T-helper 17 cell (primary cell): ENCODE data around the gene CROCC2. TPM values are rescaled to one million over a fixed set of nuclear protein-coding genes. Genes with fewer than 3 reads are reported as not detected.

Experiments used
- ATAC-seq: fragments of 150-1000 bp; cut with Tn5 transposase; 2 replicates; pipeline ENCODE4 v1.10.0; 2021; ENCODE audit warnings: mild to moderate bottlenecking, moderate library complexity
- DNase-seq, 3 donors: peaks; one replicate each; pipeline versions ENCODE4 v3.0.0 to v3.0.0-alpha.2; 2020 to 2021
- H3K9me3 ChIP-seq: one replicate; pipeline ENCODE4 v1.7.0; 2013; ENCODE audit warnings: low read length, mild to moderate bottlenecking; ENCODE audit not compliant: control insufficient read depth, poor library complexity, severe bottlenecking
- H3K27ac Mint-ChIP-seq: one replicate; pipeline ENCODE4 v1.8.0; 2022; ENCODE audit warnings: mild to moderate bottlenecking, moderate library complexity, mixed read lengths
- H3K27me3 Mint-ChIP-seq: one replicate; pipeline ENCODE4 v1.8.0; 2022; ENCODE audit warnings: mixed read lengths
- H3K36me3 Mint-ChIP-seq: one replicate; pipeline ENCODE4 v1.8.0; 2022; ENCODE audit warnings: low read depth, mixed read lengths
- H3K4me1 Mint-ChIP-seq: one replicate; pipeline ENCODE4 v1.8.0; 2022; ENCODE audit warnings: mild to moderate bottlenecking, mixed read lengths
- H3K4me3 Mint-ChIP-seq: one replicate; pipeline ENCODE4 v1.8.0; 2022; ENCODE audit warnings: mild to moderate bottlenecking, moderate library complexity, mixed read lengths
- total RNA-seq, 4 donors: library from RNA in 2 of 4; stranded (reverse) in 2 of 4; gene quantifications; one replicate each; pipeline ENCODE4 v1.2.3 and lab custom pipeline; 2022 to 2026

CROCC2 gene
- total RNA-seq, 2 donors from 2014 or later: not detected

DNA sequence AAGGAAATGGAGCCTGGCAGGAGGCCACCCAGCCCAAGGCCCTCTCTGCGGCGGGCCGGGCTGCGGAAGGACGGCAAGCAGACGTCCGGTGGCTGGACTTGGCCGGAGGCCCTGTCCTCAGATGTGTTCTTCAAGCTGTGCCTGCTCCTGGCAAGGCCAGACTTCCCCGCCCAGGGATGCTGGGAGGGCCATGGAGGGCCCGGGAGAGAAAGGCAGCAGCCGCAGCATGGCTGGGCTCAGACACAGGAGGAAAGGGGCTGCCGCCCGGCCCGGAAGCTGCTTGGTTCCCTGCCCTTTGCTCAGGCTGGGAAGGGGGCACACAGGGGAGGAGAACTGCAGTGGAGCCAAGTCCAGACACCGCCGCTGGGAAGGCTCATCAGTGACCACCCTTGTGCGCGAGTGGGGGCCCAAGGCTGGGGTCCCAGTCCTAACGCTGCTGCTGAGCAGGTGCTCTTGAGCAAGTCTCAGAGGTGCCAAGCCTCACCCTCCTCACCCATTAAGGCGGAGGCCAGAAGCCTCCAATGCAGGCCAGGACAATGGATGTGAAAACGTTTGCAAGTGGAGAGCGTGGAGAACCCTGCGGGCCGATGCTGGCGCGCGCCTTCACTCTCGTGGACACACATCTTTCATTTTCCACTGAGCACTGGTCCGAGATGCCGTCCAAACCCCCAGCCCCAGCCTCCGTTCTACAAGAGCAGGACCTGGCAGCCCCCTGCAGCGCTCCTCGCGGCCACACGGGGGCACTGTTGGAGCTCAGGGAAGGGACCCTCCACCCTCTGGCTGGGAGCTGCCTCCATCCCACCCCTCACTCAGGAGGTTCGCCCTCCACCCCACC lies 7.9 kb downstream of the CROCC2 start:
- H3K27ac Mint-ChIP-seq: no peak overlapping the region
- H3K36me3 Mint-ChIP-seq: no peaks in the 10 kb centered on the region
- H3K4me1 Mint-ChIP-seq: no peaks in the 10 kb centered on the region
- no peaks in the 10 kb centered on the region for H3K9me3 ChIP-seq
- no peak overlapping the region for H3K4me3 Mint-ChIP-seq
- ATAC-seq: peak; percentile 64
- DNase-seq: peak; percentile 44 to 62 (median 50)
- H3K27me3 Mint-ChIP-seq: peaks cover 55% of the 10 kb centered on the region

DNA sequence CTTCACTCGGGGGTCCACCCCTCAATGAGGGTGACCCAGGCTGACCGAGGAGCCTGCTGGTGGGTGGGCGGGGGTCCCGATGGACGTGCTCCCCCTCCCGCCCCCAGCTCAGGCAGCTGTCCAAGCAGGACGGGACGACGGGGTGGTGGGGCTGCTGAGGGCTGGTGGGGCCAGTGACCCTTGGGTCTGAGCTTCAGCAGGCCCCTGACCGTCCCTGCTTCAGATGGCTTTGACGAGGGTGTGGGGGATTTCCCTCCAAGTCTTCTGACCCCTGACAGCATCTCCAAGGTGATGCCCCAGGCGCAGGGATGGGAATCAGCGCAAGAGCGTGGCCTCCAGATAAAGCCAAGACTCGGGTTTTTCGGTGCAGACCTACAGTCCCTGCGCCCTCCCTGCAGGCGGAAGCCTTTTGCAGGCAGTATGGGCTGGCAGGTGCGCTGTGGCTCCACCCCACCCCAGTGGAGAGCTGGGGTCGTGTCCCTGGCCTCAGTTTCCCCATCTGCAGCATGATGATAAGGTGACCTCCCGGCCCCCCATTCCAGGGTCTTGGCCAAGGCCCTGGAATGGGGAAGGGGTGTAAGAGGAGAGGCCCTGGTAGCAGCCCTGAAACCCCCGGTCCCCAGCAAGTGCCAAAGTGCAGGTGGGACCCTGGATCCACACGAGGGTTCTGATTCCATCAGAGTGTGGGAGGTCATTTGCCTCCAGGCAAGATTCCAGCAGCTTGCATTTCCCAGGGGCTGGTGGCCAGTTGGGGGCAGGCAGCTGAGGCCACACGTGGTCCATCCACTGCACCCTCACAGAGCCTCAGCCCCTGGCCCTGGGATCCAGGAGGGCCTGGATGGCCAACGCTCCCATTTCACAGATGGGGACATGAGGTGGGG lies 8.7 kb downstream of the CROCC2 start:
- Mint-ChIP-seq H3K27me3 (peaks cover 52% of the 10 kb centered on the region), H3K36me3 (no peaks in the 10 kb centered on the region), H3K4me3 (no peak overlapping the region), H3K27ac (no peak overlapping the region), H3K4me1 (no peaks in the 10 kb centered on the region)
- H3K9me3 ChIP-seq: no peaks in the 10 kb centered on the region
- ATAC-seq (no peak), DNase-seq (no peak)

DNA sequence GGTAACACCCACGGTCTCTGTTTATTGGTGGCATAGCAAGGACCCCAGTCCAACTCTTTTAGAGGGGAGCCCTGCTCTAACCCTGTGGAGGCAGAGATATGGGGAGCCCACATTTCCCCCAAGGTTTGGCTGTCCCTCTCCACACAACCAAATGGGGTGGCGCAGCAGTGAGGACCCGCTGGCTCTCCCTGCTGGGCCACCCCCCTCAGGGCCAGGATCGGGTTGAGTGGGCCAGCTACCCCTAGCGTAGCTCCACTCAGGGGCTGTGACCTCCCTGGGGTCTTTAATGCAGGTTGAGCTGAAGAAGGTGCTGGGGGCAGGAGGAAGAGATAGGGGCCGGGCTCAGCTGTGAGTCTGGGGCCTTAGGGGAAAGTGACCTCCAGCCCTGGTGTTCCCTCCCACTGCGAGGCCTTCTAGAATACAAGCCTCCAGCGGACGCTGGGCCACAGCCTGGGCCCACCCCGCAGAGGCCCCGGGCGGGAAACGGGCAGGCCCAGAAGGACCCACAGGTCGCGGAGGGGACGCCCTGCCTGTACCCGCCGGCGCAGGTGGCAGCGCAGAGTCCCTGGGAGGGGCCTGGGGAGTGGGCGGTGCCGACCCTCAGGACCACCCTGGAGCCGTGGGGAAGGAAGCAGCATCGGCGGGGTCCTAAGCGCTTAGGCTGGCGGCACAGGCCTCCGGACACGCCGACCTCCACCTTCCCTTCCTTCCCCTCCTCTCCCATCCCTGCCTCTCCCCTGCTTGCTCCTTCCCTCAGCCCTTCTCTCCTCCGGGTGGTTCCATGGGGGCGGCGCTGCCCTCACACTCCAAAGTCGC lies 9.6 kb downstream of the CROCC2 start:
- H3K9me3 ChIP-seq: no peaks in the 10 kb centered on the region
- no peaks in the 10 kb centered on the region for H3K36me3 Mint-ChIP-seq
- no peak overlapping the region for H3K27ac Mint-ChIP-seq
- ATAC-seq (no peak), DNase-seq (peak in 1 of 3 donors; percentile 9)
- H3K27me3 Mint-ChIP-seq: peaks cover 45% of the 10 kb centered on the region
- H3K4me1 Mint-ChIP-seq: no peaks in the 10 kb centered on the region
- H3K4me3 Mint-ChIP-seq: peak overlapping the region; percentile 28

DNA sequence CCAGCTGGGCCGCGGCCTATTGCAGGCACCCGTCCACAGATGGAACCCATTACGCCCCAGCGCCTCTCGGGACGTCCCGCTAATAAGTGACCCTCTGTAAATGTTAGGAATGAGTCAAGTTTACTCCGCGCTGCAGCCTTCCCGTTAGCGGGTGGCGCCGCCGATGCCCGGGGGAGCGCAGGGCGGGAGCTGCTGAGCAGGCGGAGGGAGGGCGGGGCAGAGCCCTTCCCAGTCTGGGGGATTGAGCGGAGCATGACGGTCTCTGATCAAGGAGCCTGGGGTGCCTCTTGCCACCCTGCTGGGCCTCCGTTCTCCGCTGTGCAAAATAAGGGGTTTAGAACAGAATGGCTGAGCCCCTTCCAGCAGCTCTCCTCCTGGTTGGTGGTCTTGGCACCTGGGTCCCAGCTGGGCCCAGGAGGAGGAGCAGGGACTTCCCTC lies 10.5 kb downstream of the CROCC2 start:
- Mint-ChIP-seq H3K4me1 (no peaks in the 10 kb centered on the region), H3K36me3 (no peaks in the 10 kb centered on the region), H3K27me3 (peaks cover 39% of the 10 kb centered on the region), H3K4me3 (no peak overlapping the region), H3K27ac (no peak overlapping the region)
- peak in 1 of 3 donors; percentile 8 for DNase-seq
- H3K9me3 ChIP-seq: no peaks in the 10 kb centered on the region
- no peak for ATAC-seq

DNA sequence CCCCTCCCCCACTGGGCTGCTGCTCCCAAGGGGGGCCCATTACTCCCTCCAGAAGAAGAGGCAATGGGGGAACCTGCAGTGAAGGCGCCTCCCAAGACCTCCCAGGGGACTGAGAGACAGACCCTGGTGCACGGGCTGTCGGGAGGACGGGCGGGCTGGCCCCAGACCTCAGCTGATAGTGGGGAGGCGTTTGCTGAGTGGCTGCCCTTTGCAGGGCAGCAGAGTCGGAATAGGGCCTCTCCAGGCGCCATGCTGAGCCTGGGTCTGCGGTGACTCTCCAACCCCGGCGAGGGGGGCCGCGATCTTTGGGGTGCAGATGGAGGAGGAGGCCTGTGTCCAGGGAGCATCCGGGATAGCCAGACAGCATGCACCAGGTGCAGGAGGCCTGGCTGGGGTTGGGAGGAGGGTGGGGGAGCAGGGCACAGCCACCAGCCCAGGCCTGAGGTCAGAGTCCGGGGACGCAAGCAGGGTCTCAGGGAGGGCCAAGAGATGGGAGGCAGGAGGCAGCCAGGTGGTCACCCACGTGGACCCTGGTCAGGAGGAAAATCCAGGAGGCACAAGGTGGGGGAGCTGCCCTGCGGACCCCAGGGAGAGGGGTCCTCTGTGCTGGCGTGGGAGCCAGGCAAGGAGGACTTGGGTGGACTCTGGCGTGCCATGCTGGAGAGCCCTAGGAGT lies 11.0 kb downstream of the CROCC2 start:
- peaks cover 34% of the 10 kb centered on the region for H3K27me3 Mint-ChIP-seq
- H3K9me3 ChIP-seq: no peaks in the 10 kb centered on the region
- no peaks in the 10 kb centered on the region for H3K4me1 Mint-ChIP-seq
- H3K36me3 Mint-ChIP-seq: no peaks in the 10 kb centered on the region
- H3K4me3 Mint-ChIP-seq: no peak overlapping the region
- ATAC-seq: no peak
- no peak overlapping the region for H3K27ac Mint-ChIP-seq
- peak; percentile 0 to 6 (median 1) for DNase-seq

DNA sequence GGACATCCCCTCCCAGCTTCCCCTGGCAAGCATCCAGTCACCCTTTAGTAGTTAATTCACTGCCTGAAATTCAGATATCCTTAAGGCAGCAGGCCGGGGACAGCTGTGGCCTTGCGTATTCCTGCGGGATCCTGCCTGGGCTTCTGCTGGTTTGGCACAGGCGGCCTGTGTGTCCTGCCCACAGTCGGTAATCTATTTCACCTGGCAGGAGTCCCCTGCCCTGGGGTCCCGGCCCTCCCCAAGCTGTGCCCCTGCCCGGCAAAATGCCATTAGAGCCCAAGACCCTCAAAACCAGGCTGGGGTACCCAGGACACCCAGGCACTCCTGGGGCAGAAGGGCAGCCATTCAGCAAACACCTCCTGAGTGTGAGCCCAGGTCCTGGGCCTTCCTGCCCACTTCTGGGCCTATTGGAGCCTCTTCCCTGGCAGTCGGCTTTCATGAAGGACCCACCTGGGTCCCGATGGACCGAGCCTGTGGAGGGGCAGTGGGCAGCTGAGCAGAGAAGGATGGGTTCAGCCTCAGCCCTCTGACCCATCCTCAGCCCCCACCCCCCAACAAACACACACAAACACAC lies 11.6 kb downstream of the CROCC2 start:
- Mint-ChIP-seq H3K27me3 (peaks cover 27% of the 10 kb centered on the region), H3K4me1 (no peaks in the 10 kb centered on the region), H3K36me3 (no peaks in the 10 kb centered on the region), H3K4me3 (no peak overlapping the region), H3K27ac (no peak overlapping the region)
- DNase-seq (peak in 2 of 3 donors; percentile 2 to 4), ATAC-seq (no peak)
- H3K9me3 ChIP-seq: no peaks in the 10 kb centered on the region

DNA sequence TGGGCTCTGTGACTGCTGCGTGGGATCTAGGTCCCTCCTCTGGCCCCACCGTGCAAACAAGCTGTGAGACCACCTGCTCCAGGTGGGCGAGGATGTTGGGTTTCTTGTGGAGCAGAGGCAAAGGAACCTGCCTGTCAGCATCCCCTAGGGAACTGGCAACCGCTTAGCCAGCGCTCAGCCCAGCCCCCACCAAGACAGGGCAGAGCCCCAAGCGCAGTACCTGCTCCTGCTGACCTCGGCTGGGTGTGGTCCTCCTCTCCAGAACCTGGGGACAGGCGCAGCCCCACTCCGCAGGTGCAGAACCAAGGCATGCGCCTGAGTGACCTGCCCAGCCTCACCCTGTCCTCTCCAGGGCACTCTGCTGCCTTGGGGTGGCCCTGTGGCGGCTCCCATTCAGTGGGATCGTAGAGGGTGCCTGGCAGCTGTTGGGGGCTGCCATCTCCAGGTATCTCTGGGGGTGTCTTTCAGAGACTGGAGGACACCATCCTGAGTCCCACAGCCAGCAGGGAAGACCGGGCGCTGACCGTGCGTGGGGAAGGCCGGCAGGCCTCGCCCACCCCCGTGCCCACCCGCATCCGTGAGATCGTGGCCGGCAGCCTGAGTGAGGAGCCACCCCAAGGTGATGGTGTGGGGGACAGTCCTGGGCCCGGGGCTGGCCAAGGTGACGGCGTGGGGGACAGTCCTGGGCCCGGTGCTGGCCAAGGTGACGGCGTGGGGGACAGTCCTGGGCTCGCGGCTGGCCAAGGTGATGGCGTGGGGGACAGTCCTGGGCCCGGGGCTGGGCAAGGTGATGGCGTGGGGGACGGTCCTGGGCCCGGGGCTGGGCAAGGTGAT lies 12.3 kb downstream of the CROCC2 start:
- no peaks in the 10 kb centered on the region for H3K9me3 ChIP-seq
- no peak for ATAC-seq
- Mint-ChIP-seq H3K27ac (no peak overlapping the region), H3K4me1 (no peaks in the 10 kb centered on the region), H3K36me3 (no peaks in the 10 kb centered on the region), H3K27me3 (peaks cover 21% of the 10 kb centered on the region), H3K4me3 (no peak overlapping the region)
- peak; percentile 2 to 8 (median 6) for DNase-seq

DNA sequence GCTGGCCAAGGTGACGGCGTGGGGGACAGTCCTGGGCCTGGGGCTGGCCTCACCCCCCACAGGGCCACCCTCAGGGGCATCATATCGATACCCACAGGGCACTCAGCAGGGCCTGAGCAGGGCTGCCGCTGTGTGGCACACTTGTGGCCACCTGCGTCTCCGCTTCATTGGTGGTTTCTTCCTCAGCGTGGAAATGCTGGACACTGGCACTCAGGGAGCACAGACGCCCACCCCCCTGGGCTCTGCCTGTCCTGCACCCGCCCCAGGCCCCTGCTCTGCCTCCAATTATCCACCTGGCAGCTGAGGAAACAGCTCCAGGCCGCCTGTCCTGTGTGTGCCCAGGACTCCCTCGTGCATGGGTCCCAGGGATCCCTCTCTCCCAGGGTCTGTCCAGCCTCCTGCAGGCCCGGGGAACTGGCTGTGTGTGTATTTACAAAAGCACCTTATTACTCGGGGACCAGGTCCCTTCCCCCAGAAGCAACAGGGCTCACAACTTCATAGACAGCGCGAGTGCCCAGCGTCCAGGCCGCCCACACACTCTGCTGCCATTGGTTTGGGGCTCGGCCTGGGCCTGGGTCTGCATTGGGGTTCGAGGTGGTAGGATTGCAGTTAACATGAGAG lies 13.1 kb downstream of the CROCC2 start:
- peak in 1 of 3 donors; percentile 3 for DNase-seq
- Mint-ChIP-seq H3K4me1 (no peaks in the 10 kb centered on the region), H3K4me3 (no peak overlapping the region)

DNA sequence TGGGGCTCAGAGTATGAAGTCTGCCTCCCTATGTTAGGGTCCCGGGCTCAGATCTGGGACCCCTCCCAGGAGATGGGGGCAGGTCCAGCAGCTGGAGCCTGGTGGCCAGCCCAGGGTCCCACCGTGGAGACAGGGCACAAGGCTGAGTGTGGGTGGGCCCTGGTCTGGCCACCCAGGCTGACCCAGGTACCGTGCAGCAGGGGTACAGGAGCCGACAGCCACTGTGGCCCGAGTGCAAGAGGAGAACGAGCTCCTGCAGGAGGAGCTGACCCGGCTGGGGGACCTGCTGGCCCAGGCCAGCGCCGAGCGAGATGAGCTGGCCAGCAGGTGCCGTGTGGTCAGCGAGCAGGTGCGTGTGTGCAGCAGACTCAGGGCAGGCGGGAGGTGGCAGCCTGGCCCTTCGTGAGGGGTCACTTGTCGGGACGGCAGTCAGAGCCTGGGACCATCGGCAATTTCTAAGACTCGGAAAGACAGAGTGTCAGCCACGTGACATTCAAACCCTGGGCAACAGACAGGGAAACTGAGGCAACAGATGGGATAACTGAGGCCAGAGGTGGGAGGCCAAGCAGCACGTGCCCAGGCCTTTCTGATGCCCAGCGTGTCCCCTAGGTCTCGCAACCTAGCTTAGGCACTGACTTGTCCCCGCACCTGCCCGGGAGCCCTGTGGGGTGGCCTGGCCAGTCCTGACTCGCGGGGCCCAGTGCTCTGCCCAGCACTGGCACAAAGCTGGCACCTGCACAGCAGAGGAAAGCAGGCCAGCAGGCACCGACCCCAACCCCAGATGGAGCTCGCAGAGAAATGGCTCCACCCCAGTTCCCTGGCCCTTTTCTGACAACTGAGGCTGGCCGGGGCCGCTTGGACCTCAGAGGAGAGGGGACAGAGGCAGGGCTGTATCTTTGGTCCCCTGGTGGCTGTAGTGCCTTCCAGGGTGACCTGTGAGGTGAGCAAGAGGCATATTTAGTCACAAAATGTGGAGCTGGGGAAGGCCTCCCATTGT lies 13.9 kb downstream of the CROCC2 start:
- ATAC-seq (no peak), DNase-seq (peak in 2 of 3 donors; percentile 2 to 7)
- Mint-ChIP-seq H3K27me3 (peaks cover 17% of the 10 kb centered on the region), H3K4me3 (no peak overlapping the region), H3K27ac (no peak overlapping the region), H3K36me3 (no peaks in the 10 kb centered on the region), H3K4me1 (no peaks in the 10 kb centered on the region)
- no peaks in the 10 kb centered on the region for H3K9me3 ChIP-seq

More for the DNA sequence above, 13.1 kb downstream of the CROCC2 start:
- Mint-ChIP-seq H3K36me3 (no peaks in the 10 kb centered on the region), H3K27me3 (peaks cover 21% of the 10 kb centered on the region), H3K27ac (no peak overlapping the region)
- H3K9me3 ChIP-seq: no peaks in the 10 kb centered on the region
- no peak for ATAC-seq

DNA sequence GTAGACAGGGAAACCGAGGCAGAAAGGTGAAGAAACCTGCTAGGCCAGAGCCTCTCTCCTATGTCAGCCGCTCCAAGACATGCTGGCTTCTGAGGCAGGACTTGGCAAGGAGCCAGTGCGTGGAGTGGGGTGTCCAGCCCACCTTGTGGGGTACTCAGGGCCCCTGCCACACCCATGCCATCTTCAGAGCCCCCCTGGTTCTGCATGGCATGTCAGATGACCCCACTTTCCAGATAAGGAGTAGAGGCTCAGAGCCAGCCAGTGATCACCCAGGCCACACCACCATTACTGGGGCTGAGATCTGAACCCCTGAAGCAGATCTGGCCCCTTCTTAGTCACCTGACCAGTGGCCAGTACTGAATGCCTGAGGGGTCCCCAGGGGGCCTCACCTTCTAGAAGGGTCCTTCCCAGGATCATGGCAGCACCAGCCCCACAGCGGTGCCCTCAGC lies 14.7 kb downstream of the CROCC2 start:
- H3K27ac Mint-ChIP-seq: peak overlapping the region; percentile 43
- DNase-seq: peak in 1 of 3 donors; percentile 4
- H3K4me1 Mint-ChIP-seq: no peaks in the 10 kb centered on the region
- ATAC-seq: no peak
- no peak overlapping the region for H3K4me3 Mint-ChIP-seq
- H3K27me3 Mint-ChIP-seq: peaks cover 9% of the 10 kb centered on the region
- no peaks in the 10 kb centered on the region for H3K36me3 Mint-ChIP-seq
- no peaks in the 10 kb centered on the region for H3K9me3 ChIP-seq
